ENCODE measurements around the gene APPL1.
"Not testable (repeated sequence)": the region's sequence is repeated elsewhere in the genome, so short reads cannot be mapped to it uniquely, and the experiment has no call there.

APPL1 gene

DNA sequence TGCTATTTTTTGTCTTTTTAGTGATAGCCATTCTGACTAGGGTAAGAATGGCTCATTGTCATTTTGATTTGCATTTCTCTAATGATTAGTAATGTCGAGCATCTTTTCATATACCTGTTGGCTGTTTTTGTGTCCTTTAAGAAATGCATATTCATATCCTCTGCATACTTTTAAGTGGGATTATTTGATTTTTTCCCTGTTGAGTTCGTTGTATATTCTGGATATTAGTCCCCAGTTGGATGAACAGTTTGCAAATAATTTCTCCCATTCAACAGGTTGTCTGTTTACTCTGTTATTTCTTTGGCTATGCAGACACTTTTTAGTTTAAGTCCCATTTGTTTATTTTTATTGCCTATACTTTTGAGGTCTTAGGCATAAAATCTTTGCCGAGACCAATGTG is 34.4 kb downstream of the APPL1 start:
- no peak for DNase-seq (ENCODE audit: low read depth in 3 of 3)

GRCh38 chr3:57268416-57268815 is 40.9 kb downstream of the APPL1 start:
- DNase-seq (ENCODE audit: low read depth in 3 of 3), result no peak

- DNase-seq (ENCODE audit: low read depth in 3 of 3), result no peak
Observed at GRCh38 chr3:57274845-57275244, 47.3 kb downstream of the APPL1 start.

DNA sequence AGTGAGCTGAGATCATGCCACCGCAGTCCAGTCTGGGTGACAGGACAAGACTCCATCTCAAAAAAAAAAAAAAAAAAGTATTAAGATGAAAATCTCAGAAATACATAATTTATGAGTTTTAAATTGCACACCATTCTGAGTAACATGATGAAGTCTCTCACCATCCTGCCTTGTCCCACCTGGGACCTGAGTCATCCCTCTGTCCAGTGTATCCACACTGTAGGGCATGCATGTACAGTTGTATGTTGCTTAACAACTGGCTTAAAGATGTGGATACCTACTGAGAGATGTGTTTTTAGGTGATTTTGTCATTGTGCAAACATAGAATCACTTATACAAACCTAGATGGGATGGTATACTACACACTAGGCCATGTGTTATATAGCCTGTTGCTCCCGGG is 47.9 kb downstream of the APPL1 start:
- no peak for DNase-seq (ENCODE audit: low read depth in 3 of 3)

DNA sequence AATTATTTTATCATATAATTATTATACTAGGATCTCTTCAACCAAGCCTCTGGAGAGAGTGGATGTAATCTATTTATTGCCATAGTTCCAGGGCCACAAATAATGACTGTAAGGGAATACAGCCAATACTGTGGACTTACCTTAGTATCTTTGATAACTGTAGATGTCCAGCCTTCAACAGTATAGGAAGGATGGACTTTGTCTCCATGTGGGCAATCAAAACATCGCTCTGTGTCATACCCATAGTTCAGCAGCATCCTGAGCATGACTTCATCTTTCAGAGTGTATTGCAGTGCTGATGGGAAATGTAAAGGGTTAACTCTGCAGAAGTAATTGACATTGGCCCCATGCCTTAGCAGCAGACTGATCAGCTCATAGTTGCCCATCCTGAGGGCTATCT is 50.7 kb downstream of the APPL1 start:
- DNase-seq (ENCODE audit: low read depth in 3 of 3), result no peak

- no peak for DNase-seq (ENCODE audit: low read depth in 3 of 3)
Observed at GRCh38 chr3:57279685-57280084, 52.2 kb downstream of the APPL1 start.

GRCh38 chr3:57281715-57282114 is 54.2 kb downstream of the APPL1 start:
- no peak for DNase-seq (ENCODE audit: low read depth in 3 of 3)

DNA sequence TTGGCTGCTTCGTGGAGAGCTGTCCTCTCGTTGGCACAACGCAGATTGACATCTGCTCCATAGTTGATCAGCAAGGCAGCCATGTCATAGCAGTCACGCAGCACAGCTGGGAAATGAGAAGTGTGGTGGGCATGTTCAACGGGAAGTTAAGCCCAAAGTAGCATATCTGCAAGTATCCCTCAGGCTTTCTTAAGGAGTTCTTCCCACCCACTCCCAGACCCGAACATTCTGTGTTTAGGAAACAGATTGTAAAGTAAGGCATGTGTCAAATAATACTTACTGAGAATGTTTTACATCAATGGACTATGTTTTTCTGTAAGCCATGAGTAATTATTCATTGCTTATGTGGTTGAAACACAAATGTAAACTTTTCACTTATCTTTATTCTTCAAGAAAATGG is 55.8 kb downstream of the APPL1 start:
- no peak for DNase-seq (ENCODE audit: low read depth in 3 of 3)

GRCh38 chr3:57287205-57287604 is 59.7 kb downstream of the APPL1 start:
- DNase-seq (ENCODE audit: low read depth in 3 of 3), result no peak

DNA sequence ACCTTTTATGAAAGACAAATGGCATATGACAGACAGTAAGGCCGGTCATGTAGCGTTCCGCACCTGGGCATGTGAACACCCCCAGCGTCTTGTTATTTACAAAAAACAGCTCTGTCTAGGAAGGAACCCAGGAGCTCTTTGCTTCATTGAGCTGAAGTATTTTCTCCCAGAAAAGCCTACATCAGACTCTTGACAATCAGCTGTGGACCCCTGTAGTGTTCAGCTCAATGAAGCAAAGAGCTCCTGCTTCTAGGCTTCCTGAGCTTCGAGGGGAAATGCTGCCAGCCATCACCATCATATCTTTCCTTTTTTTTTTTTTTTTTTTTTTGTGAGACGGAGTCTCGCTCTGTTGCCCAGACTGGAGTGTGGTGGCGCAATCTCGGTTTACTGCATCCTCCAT is 60.9 kb downstream of the APPL1 start:
- DNase-seq (ENCODE audit: low read depth in 3 of 3), result no peak

- no peak for DNase-seq (ENCODE audit: low read depth in 3 of 3)
Observed at GRCh38 chr3:57292159-57292896, 64.8 kb downstream of the APPL1 start, which contains the start of gene ASB14. Gene ASB14, minus strand, starts transcription at chr3:57292685. Its CDS starts 652 bp downstream, at chr3:57292033.

- no peak for DNase-seq (ENCODE audit: low read depth in 3 of 3)
Observed at GRCh38 chr3:57292897-57293526, 65.5 kb downstream of the APPL1 start.

- no peak for DNase-seq (ENCODE audit: low read depth in 3 of 3)
Observed at GRCh38 chr3:57298041-57298440, 70.5 kb downstream of the APPL1 start.

DNA sequence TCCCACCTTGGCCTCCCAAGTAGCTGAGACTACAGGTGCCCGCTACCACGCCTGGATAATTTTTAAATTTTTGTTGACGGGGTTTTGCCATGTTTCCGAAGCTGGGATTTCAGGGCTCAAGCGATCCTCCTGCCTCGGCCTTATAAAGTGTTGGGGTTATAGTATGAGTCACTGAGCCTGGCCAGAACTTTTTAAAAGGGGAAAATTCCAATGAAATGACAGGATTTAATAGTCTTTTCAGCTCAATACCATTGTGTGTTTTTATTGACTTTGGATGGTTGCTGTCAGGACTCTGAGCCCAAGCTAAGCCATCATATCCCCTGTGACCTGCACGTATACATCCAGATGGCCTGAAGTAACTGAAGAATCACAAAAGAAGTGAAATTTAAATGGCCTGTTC is 76.0 kb downstream of the APPL1 start:
- not testable (repeated sequence) for DNase-seq (ENCODE audit: low read depth in 3 of 3)

GRCh38 chr3:57309769-57310360 is 82.3 kb downstream of the APPL1 start:
- DNase-seq (ENCODE audit: low read depth in 3 of 3), result no peak

GRCh38 chr3:57314204-57314603 is 86.7 kb downstream of the APPL1 start:
- DNase-seq (ENCODE audit: low read depth in 3 of 3), result no peak
